H1 (cell line): ENCODE data around the gene CEBPB. TPM values are rescaled to one million over a fixed set of nuclear protein-coding genes. Genes with fewer than 3 reads are reported as not detected.

ENCODE experiments used
- BCL11A ChIP-seq, 2 experiments: IDR thresholded peaks; one replicate each; pipeline ENCODE4 v1.6.1; 2011; ENCODE audit warnings: low read depth in 2 of 2, low read length in 2 of 2, mild to moderate bottlenecking in 2 of 2
- CBX5 ChIP-seq: fragments of 300-800, 300-1000 bp; sonication (generic); IDR thresholded peaks from 2 replicates; pipeline ENCODE4 v1.7.1; 2016; ENCODE audit warnings: antibody characterized with exemption, low read length, low read depth
- CEBPB ChIP-seq: IDR thresholded peaks from 2 replicates; pipeline ENCODE4 v1.6.1; 2012; ENCODE audit warnings: low read depth, low read length
- CREB1 ChIP-seq: IDR thresholded peaks from 2 replicates; pipeline ENCODE4 v1.6.1; 2012; ENCODE audit warnings: inconsistent platforms
- GABPA ChIP-seq: IDR thresholded peaks from 2 replicates; pipeline ENCODE4 v1.6.1; 2011; ENCODE audit warnings: mild to moderate bottlenecking, low read length, moderate library complexity, borderline replicate concordance; ENCODE audit not compliant: insufficient read depth
- HDAC6 ChIP-seq: IDR thresholded peaks from one replicate; pipeline ENCODE4 v1.7.1; 2012; ENCODE audit warnings: low read depth, mild to moderate bottlenecking, inconsistent platforms, low read length, moderate library complexity
- JUN ChIP-seq: IDR thresholded peaks from 2 replicates; pipeline ENCODE4 v1.6.1; 2011; ENCODE audit warnings: low read depth, mild to moderate bottlenecking, improper control_type of control experiment, low read length
- KDM4A ChIP-seq: IDR thresholded peaks from one replicate; pipeline ENCODE4 v1.7.1; 2012; ENCODE audit warnings: low read depth, mild to moderate bottlenecking, moderate library complexity, low read length, inconsistent platforms; ENCODE audit not compliant: severe bottlenecking
- MAFK ChIP-seq: IDR thresholded peaks from 2 replicates; pipeline ENCODE4 v1.6.1; 2012; ENCODE audit warnings: low read depth, mild to moderate bottlenecking, improper control_type of control experiment, low read length
- NANOG ChIP-seq: IDR thresholded peaks from 2 replicates; pipeline ENCODE4 v1.6.1; 2011; ENCODE audit warnings: low read length, low read depth, mild to moderate bottlenecking, inconsistent platforms; ENCODE audit not compliant: insufficient read depth, poor library complexity, severe bottlenecking
- NRF1 ChIP-seq: IDR thresholded peaks from 2 replicates; pipeline ENCODE4 v1.6.1; 2011; ENCODE audit warnings: mild to moderate bottlenecking, low read depth, low read length, improper control_type of control experiment
- POLR2A ChIP-seq, 2 experiments: IDR thresholded peaks; 1 replicate in 1 of 2; 2 replicates in 1 of 2; pipeline ENCODE4 v1.6.1; 2011; ENCODE audit warnings: low read depth in 2 of 2, low read length in 2 of 2, mild to moderate bottlenecking in 2 of 2; ENCODE audit errors: control extremely low read depth in 1 of 2
- SAP30 ChIP-seq: fragments of 300-600 bp; sonication (generic); IDR thresholded peaks from 2 replicates; pipeline ENCODE4 v1.7.1; 2012; ENCODE audit warnings: low read length, moderate library complexity, mild to moderate bottlenecking, inconsistent platforms; ENCODE audit not compliant: insufficient read depth, insufficient replicate concordance
- TAF1 ChIP-seq: IDR thresholded peaks from 2 replicates; pipeline ENCODE4 v1.6.1; 2011; ENCODE audit warnings: mild to moderate bottlenecking, low read depth, low read length
- TBP ChIP-seq: IDR thresholded peaks from 2 replicates; pipeline ENCODE4 v1.6.1; 2011; ENCODE audit warnings: low read depth, low read length, improper control_type of control experiment
- TCF12 ChIP-seq: IDR thresholded peaks from 2 replicates; pipeline ENCODE4 v1.6.1; 2011; ENCODE audit warnings: low read depth, mild to moderate bottlenecking, low read length
- TEAD4 ChIP-seq: IDR thresholded peaks from 2 replicates; pipeline ENCODE4 v1.6.1; 2012; ENCODE audit warnings: low read depth, low read length, inconsistent platforms, mixed read lengths
- USF2 ChIP-seq: IDR thresholded peaks from 2 replicates; pipeline ENCODE4 v1.6.1; 2011; ENCODE audit warnings: low read length, improper control_type of control experiment
- YY1 ChIP-seq: IDR thresholded peaks from 2 replicates; pipeline ENCODE4 v1.6.1; 2011; ENCODE audit warnings: low read depth, mild to moderate bottlenecking, low read length
- ZNF274 ChIP-seq: IDR thresholded peaks from 2 replicates; pipeline ENCODE4 v1.7.0; 2012; ENCODE audit warnings: low read length, borderline replicate concordance; ENCODE audit errors: extremely low read depth
- polyA plus RNA-seq, 7 experiments: library from polyadenylated mRNA; depleted of rRNA in 3 of 7; stranded (reverse) in 5 of 7; unstranded in 2 of 7; fragments of >200 nt in 5 of 7; fragments of 200-250 nt in 2 of 7; gene quantifications; 1 replicate in 5 of 7; 2 replicates in 1 of 7; 4 replicates in 1 of 7; pipeline versions ENCODE4 v1.2.1 to v1.2.3, GENCODE V29; 2011 to 2013; ENCODE audit warnings: missing spikeins in 2 of 7, mixed read lengths in 2 of 7
- total RNA-seq: library from RNA; stranded (reverse); fragmentation: NEBNext Ultra II Directional; extraction: Animal tissue kit (Norgen Biotek cat#: 25700); gene quantifications from 2 replicates; pipeline ENCODE4 v1.2.1, GENCODE V29; 2021
- TF ChIP-seq, protein P1 (sequence below), 3 experiments: IDR thresholded peaks; 1 replicate in 2 of 3; 2 replicates in 1 of 3; pipeline versions ENCODE4 v1.5.1 to v1.6.1; 2011; ENCODE audit warnings: low read length in 3 of 3, mild to moderate bottlenecking in 3 of 3, inconsistent platforms in 2 of 3, low read depth in 1 of 3, moderate library complexity in 1 of 3; ENCODE audit not compliant: insufficient read depth in 1 of 3; ENCODE audit errors: control extremely low read depth in 1 of 3

CEBPB gene
- total and polyA plus RNA-seq, 2 of the 8 experiments (the other 6 are each of a cell fraction or from before 2014, with no cell fraction given), result 7.1 to 24.1 TPM

- no peak for TF ChIP-seq CBX5
- peak; percentile 43; the same call in 1 of the 2 replicates for TF ChIP-seq TCF12
- no peak for TF ChIP-seq GABPA
- no peak for TF ChIP-seq SAP30
- TF ChIP-seq ZNF274, result no peak
- no peak for TF ChIP-seq KDM4A
- peak; percentile 93; the same call in 1 of the 2 replicates for TF ChIP-seq MAFK
- no peak for TF ChIP-seq BCL11A (IDR thresholded peaks at IDR 0.05; ENCODE audit: low read depth in 2 of 2, low read length in 2 of 2)
- no peak for TF ChIP-seq USF2
- no peak for TF ChIP-seq CEBPB
- TF ChIP-seq, protein P1, sequence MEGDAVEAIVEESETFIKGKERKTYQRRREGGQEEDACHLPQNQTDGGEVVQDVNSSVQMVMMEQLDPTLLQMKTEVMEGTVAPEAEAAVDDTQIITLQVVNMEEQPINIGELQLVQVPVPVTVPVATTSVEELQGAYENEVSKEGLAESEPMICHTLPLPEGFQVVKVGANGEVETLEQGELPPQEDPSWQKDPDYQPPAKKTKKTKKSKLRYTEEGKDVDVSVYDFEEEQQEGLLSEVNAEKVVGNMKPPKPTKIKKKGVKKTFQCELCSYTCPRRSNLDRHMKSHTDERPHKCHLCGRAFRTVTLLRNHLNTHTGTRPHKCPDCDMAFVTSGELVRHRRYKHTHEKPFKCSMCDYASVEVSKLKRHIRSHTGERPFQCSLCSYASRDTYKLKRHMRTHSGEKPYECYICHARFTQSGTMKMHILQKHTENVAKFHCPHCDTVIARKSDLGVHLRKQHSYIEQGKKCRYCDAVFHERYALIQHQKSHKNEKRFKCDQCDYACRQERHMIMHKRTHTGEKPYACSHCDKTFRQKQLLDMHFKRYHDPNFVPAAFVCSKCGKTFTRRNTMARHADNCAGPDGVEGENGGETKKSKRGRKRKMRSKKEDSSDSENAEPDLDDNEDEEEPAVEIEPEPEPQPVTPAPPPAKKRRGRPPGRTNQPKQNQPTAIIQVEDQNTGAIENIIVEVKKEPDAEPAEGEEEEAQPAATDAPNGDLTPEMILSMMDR (IDR thresholded peaks at IDR 0.05; ENCODE audit: control extremely low read depth in 1 of 3, insufficient read depth in 1 of 3, low read depth in 1 of 3, low read length in 3 of 3), result no peak
- no peak for TF ChIP-seq HDAC6
- no peak for TF ChIP-seq YY1
- peak; percentile 59 for TF ChIP-seq TBP
- peak; percentile 82 for TF ChIP-seq CREB1
- TF ChIP-seq TAF1, result peak; percentile 71; the same call in 1 of the 2 replicates
- peak; percentile 24 for TF ChIP-seq NANOG
- TF ChIP-seq JUN, result peak; percentile 78
- TF ChIP-seq TEAD4, result peak; percentile 95
- no peak for TF ChIP-seq NRF1
- TF ChIP-seq POLR2A (IDR thresholded peaks at IDR 0.05; ENCODE audit: control extremely low read depth in 1 of 2, low read depth in 2 of 2, low read length in 2 of 2), result peak in 1 of 2 experiments; percentile 87; a peak in 2 of 3 replicates
Observed at GRCh38 chr20:50165684-50166554, 24.7 kb upstream of the CEBPB start (continued).
